ENCODE measurements around the gene BLNK. TPM values are rescaled to one million over a fixed set of nuclear protein-coding genes. Genes with fewer than 3 reads are reported as not detected.

Gene BLNK
- total RNA-seq (ENCODE audit: low replicate concordance) = not detected in 2 replicates

DNA sequence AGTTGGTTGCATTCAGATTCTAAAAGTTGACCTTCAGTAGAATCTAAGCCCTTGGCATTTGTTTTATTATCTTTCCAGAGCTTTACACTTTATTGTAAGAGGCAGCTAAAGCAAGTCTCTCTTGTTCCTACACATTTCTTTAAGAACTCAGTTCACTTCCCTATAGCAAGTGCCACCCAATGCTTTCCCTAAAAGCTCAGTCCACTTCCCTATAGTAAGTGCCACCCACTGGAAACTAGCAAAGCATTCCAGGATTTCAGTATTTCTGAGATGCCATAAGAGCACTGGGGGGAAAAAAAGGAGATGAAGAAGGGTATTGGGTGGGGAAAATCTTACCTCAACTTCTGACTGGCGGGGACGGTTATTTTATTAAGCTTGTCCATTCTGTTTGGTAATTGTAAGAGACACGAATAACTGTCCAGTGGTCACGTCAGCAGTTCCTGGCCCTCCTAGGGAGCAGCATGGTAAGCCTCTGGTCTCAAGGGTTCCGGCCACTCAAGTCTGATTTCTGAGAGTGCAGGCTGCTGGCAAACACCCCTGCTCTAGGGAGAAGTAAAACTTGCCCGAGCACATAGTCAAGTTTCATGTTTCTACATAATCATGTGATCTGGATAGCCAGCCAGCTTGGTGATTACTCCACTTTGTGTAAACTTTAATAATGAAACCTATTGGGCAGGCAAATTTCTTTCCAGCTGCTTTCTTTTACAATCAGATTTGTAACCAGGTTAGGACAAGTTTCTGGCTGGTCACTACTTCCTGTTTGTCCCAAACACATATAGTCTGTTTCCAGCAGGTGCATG lies at the start of gene BLNK:
Gene BLNK (minus strand): TSS at position 554 of the 800 bp plus-strand sequence. CDS start 171 bp downstream, at position 383.
- Histone ChIP-seq H3F3A (ENCODE audit: low read depth) (no peaks in the 10 kb centered on the region), H3K9me3 (ENCODE audit: low read depth) (no peaks in the 10 kb centered on the region), H3K9ac (no peak within 1 kb of the TSS), H3K4me2 (no peak within 1 kb of the TSS), H3K27ac (no peak within 1 kb of the TSS), H4K20me1 (ENCODE audit: low read depth) (no peaks in the 10 kb centered on the region), H3K27me3 (no peaks in the 10 kb centered on the region), H3K4me1 (no peaks in the 10 kb centered on the region), H3K4me3 (no peak within 1 kb of the TSS), H2AFZ (replicated peaks) (peak within 1 kb of the TSS; percentile 1), H3K36me3 (no peaks in the 10 kb centered on the region), H3K79me2 (ENCODE audit: low read depth) (no peaks in the 10 kb centered on the region)
- H3K9me3 Mint-ChIP-seq = no peaks in the 10 kb centered on the region
- H3K27me3 Mint-ChIP-seq (ENCODE audit: insufficient read depth, low read depth) = peaks cover 5% of the 10 kb centered on the region
- no peaks in the 10 kb centered on the region for H3K36me3 Mint-ChIP-seq
- DNase-seq (ENCODE audit: low spot score) = no peak
- peaks cover 6% of the 10 kb centered on the region for H3K4me1 Mint-ChIP-seq
- H3K27ac Mint-ChIP-seq = no peak within 1 kb of the TSS
- TF ChIP-seq, protein P1, sequence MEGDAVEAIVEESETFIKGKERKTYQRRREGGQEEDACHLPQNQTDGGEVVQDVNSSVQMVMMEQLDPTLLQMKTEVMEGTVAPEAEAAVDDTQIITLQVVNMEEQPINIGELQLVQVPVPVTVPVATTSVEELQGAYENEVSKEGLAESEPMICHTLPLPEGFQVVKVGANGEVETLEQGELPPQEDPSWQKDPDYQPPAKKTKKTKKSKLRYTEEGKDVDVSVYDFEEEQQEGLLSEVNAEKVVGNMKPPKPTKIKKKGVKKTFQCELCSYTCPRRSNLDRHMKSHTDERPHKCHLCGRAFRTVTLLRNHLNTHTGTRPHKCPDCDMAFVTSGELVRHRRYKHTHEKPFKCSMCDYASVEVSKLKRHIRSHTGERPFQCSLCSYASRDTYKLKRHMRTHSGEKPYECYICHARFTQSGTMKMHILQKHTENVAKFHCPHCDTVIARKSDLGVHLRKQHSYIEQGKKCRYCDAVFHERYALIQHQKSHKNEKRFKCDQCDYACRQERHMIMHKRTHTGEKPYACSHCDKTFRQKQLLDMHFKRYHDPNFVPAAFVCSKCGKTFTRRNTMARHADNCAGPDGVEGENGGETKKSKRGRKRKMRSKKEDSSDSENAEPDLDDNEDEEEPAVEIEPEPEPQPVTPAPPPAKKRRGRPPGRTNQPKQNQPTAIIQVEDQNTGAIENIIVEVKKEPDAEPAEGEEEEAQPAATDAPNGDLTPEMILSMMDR (IDR thresholded peaks at IDR 0.05) = no peak
- TF ChIP-seq EZH2 (IDR thresholded peaks at IDR 0.05) = no peak
- no peak for TF ChIP-seq EZH2phosphoT487 (IDR thresholded peaks at IDR 0.05)
- no peak within 1 kb of the TSS for H3K4me3 Mint-ChIP-seq

GRCh38 chr10:96319754-96320474 lies 48.5 kb upstream of the BLNK start:
- Histone ChIP-seq H3K36me3 (no peaks in the 10 kb centered on the region), H3K4me2 (no peak overlapping the region), H3K4me3 (no peak overlapping the region), H4K20me1 (ENCODE audit: low read depth) (no peaks in the 10 kb centered on the region), H2AFZ (replicated peaks) (peak overlapping the region; percentile 39), H3K79me2 (ENCODE audit: low read depth) (no peaks in the 10 kb centered on the region), H3K27ac (no peak overlapping the region), H3K27me3 (no peaks in the 10 kb centered on the region), H3K9me3 (ENCODE audit: low read depth) (no peaks in the 10 kb centered on the region), H3F3A (ENCODE audit: low read depth) (no peaks in the 10 kb centered on the region), H3K4me1 (no peaks in the 10 kb centered on the region), H3K9ac (no peak overlapping the region)
- Mint-ChIP-seq H3K27ac (peak overlapping the region; percentile 52), H3K9me3 (no peaks in the 10 kb centered on the region), H3K27me3 (ENCODE audit: insufficient read depth, low read depth) (no peaks in the 10 kb centered on the region), H3K4me1 (peaks cover 10% of the 10 kb centered on the region), H3K36me3 (no peaks in the 10 kb centered on the region), H3K4me3 (no peak overlapping the region)
- no peak for DNase-seq (ENCODE audit: low spot score)
- TF ChIP-seq EZH2phosphoT487 (IDR thresholded peaks at IDR 0.05) (no peak), EZH2 (IDR thresholded peaks at IDR 0.05) (no peak)
- TF ChIP-seq, protein P1 (IDR thresholded peaks at IDR 0.05) = no peak

DNA sequence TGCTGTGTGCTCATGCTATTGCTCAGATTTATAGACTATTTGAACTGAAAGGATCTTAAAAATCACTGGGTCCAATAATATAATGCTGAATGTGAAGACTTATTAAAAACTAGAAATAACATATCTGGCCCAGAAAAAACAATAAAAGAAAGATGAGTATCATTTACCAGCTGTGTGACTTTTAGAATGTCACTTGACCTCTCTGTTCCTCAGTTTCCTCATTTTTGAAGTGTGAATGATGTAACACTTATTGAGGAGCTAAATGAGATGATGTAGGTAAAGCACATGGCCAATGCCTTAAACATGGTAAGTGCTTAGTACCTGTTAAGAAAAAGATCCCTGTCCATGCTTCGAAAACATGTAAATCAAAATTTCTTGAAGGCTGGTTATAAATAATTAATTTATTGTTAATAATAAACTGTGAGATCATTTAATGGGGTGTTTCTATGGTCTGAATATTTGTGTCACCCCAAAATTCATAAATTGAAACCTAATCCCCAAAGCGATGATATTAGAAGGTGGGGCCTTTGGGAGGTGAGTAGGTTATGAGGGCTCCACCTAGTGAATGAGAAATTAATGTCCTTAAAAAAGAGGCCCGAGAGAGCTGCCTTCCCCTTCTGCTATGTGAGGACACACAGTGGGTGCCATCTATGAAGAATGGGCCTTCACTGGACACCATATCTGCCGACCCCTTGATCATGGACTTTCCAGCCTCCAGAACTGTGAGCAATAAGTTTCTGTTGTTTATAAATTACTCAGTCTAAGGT lies 45.9 kb upstream of the BLNK start:
- Histone ChIP-seq H3K27me3 (no peaks in the 10 kb centered on the region), H3F3A (ENCODE audit: low read depth) (no peaks in the 10 kb centered on the region), H3K4me1 (no peaks in the 10 kb centered on the region), H3K79me2 (ENCODE audit: low read depth) (no peaks in the 10 kb centered on the region), H2AFZ (replicated peaks) (no peak overlapping the region), H3K36me3 (no peaks in the 10 kb centered on the region), H3K9me3 (ENCODE audit: low read depth) (no peaks in the 10 kb centered on the region), H3K4me3 (no peak overlapping the region), H3K27ac (no peak overlapping the region), H4K20me1 (ENCODE audit: low read depth) (no peaks in the 10 kb centered on the region), H3K9ac (no peak overlapping the region), H3K4me2 (no peak overlapping the region)
- peaks cover 4% of the 10 kb centered on the region for H3K4me1 Mint-ChIP-seq
- no peak overlapping the region for H3K4me3 Mint-ChIP-seq
- H3K36me3 Mint-ChIP-seq = no peaks in the 10 kb centered on the region
- no peaks in the 10 kb centered on the region for H3K27me3 Mint-ChIP-seq (ENCODE audit: insufficient read depth, low read depth)
- TF ChIP-seq EZH2phosphoT487 (IDR thresholded peaks at IDR 0.05) (no peak), EZH2 (IDR thresholded peaks at IDR 0.05) (no peak)
- TF ChIP-seq, protein P1 (IDR thresholded peaks at IDR 0.05) = no peak
- H3K27ac Mint-ChIP-seq = no peak overlapping the region
- no peaks in the 10 kb centered on the region for H3K9me3 Mint-ChIP-seq
- no peak for DNase-seq (ENCODE audit: low spot score)

Measured in neural progenitor cell (in vitro differentiated cells).